HG02763 (cell line): Measurements from ENCODE around the gene MAD1L1.

Source experiments
- ATAC-seq: cut with Tn5 transposase; IDR thresholded peaks from one replicate; pipeline ENCODE4 v1.9.1; 2021; ENCODE audit warnings: mild to moderate bottlenecking, moderate library complexity; ENCODE audit not compliant: unreplicated experiment

Gene MAD1L1

DNA sequence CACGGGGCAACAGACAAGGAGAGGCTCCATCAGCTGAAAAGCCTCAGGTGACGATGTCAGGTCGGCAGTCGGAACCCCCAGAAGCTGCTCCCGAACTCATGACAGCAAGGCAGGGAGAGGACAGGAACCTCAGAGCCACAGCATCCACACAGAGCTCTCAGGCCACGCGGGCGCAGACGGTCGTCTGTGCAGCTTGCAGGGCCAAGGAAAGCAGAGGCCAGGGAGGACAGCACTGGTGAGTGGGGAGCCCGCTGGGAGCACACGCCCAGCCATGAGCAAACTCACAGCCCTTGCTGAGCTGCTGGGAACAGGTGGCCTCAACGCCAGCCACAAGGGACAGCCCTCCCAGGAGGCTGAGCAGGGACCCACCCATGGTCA lies 138.9 kb downstream of the MAD1L1 start:
- no peak for ATAC-seq

- ATAC-seq, result no peak
Measured at GRCh38 chr7:2093215-2093842, 139.4 kb downstream of the MAD1L1 start.

- no peak for ATAC-seq
Measured at GRCh38 chr7:2092279-2092678, 140.5 kb downstream of the MAD1L1 start.

GRCh38 chr7:2090526-2091520 lies 141.9 kb downstream of the MAD1L1 start:
- no peak for ATAC-seq

DNA sequence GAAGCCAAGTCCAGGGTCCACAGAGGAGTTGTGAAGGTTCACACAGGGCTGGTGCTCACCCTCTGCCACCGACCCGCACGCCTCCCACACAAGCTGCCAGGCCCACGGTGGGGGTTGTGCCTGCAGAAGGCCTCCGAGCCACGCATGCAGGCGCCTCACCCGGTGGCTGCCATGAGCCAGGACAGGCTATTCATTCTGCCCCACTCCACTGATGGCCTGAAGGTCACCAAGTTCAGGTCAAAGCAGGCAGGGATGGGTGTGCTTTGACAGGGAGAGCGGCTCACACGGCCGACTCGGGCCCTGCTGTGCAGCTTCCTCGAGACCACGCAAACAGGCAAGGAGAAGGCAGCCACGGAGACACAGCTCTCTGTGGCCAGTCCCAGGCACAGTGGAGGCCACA lies 143.9 kb downstream of the MAD1L1 start:
- no peak for ATAC-seq

GRCh38 chr7:2087744-2088143 lies 145.0 kb downstream of the MAD1L1 start:
- ATAC-seq, result no peak

DNA sequence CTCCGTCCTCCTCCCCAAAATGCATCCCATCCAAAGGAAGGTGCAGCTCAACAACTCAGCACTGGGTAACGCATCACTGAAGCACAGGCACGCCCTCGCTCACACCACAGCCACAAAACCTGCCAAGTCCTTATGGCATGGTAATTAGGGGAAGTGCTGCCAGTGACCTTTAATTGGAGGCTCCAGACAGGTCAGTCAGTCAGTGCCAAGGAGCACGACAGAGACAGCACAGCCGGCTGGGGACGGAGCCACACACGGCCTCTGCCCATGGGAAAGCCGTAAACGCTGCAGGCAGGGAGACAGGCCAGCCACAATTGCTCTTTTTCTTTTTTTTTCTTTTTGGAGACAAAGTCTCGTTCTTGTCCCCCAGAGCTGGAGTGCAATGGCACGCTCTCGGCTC lies 146.5 kb downstream of the MAD1L1 start:
- ATAC-seq, result no peak

GRCh38 chr7:2085804-2086203 lies 146.9 kb downstream of the MAD1L1 start:
- no peak for ATAC-seq

- ATAC-seq, result no peak
Measured at GRCh38 chr7:2084781-2085505, 147.8 kb downstream of the MAD1L1 start.

DNA sequence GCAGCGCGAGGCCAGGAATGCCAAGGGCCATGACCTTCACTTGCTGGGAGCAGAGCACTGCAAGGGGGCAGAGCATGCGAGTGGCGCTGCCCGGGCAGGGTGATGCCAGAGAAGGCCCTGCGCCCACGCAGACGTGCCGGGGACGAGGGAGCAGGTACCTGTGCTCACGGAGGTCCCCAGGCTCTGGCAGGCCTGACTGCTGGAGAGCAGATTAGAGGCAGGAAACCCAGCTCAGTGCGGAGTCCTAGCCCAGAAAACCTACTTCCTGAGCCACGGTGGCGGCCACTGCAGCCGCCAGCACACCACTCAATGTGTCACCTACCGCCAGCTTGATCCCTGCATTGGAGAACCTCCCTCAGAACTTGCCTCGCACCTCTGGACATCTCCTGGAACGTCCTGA lies 148.4 kb downstream of the MAD1L1 start:
- ATAC-seq, result no peak

DNA sequence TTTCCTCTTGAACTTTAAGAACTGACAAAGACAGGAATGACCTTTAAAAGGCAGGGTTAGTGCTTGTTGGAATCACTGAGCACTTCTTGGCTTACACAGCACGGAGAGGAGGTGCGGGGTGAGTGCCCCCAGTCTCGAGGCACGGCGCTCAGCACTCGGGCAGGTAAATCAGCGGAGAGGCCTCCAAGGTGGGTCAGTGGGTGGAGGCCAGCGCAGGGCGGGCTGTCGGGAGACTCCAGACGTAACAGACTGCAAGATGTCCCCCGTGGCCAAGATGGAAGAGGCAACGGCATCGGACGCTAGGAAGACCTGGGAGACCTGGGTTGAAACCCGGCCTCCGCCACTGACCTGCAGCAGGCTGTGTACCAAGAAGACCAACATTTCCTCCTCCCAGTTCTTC lies 149.4 kb downstream of the MAD1L1 start:
- ATAC-seq, result no peak

DNA sequence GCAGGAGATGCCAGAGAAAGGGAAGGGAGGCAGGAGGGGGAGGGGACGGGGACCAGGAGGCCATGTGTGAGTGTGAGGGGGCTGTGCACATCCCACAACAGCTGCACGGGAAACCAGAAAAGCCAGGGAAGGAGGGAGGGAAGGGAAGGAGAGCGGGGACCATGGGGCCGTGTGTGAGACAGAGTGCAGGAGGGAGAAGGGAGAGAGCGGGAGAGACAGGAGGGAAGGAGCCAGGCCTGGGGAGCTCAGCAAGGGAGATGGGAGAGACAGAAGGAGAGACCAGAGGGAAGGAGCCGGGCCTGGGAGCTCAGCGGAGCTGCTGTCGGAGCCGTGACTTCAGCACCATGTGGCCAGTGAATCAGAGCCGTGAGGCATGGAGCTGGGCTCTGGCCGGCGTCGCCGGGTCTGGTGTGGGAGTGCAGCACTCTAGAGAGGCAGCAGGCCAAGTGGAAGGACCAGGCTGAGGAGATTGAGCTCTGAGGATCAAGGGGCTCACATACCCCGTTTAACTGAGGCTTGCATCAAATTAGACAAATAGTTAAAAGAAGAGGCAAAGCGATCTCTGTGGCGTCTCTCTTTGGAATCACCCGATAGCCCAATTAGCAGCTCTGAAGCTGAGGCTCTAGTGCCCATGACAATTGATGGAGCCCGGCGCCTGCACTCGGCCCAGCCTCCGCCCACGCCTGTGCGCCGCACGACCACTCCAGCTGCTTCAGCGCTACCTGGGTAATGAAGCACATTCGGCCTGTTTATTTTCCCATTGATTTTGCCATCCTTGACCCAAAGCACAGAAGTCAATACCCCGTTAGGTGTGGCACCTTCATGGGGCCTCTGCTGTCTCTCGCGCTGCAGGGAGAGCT lies 150.4 kb downstream of the MAD1L1 start:
- ATAC-seq, result no peak

GRCh38 chr7:2081526-2082135 lies 151.1 kb downstream of the MAD1L1 start:
- no peak for ATAC-seq

GRCh38 chr7:2080477-2080876 lies 152.3 kb downstream of the MAD1L1 start:
- no peak for ATAC-seq

DNA sequence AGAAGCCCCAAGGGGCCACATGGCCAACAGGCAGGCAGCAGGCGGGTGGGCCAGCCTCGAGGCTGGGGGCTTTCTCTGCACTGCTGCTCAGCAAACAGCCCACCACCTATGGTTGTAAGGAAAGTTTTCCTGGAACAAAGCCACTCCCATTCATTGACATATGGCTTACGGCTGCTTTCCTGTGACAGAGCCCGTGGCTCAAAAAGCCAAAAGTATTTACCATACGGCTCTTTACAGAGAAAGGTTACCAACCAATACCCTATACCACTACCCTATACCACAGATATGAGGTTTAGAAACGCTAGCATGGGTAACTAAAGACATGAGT lies 152.7 kb downstream of the MAD1L1 start:
- no peak for ATAC-seq

GRCh38 chr7:2079332-2080059 lies 153.2 kb downstream of the MAD1L1 start:
- ATAC-seq, result no peak

GRCh38 chr7:2078899-2079298 lies 153.8 kb downstream of the MAD1L1 start:
- ATAC-seq, result no peak

DNA sequence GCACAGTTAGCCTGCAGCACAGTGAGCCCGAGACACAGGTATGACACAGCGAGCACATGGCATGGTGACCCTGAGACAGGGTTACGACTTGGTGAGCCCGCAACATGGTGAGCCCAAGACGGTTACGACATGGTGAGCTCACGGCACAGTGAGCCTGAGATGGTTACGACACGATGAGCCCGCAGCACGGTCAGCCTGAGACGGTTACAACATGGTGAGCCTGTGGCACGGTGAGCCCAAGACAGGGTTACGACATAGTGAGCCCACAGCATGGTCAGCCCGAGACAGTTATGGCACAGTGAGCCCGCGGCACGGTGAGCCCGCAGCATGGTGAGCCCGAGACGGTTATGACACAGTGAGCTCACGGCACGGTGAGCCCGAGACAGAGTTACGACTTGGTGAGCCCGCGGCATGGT lies 156.1 kb downstream of the MAD1L1 start:
- ATAC-seq, result no peak

DNA sequence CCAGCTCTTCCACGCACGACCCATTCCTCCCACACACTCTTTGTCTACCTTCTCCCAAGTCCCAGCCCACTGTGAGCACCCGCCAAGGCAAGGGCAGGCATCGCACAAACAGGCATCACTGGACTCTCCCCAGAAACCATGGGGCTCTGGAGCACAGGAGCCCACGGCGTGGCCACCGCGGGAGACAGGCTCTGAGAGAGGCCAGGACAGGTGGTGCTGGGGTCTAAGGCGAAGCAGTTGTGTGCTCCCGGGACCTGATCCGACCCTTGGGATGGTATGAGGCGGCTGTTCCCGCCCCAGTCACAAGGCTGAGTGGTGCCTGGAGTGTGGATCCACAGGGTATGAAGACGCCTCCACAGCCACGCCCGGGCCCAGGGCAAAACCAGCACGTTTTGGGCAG lies 156.9 kb downstream of the MAD1L1 start:
- ATAC-seq, result no peak

DNA sequence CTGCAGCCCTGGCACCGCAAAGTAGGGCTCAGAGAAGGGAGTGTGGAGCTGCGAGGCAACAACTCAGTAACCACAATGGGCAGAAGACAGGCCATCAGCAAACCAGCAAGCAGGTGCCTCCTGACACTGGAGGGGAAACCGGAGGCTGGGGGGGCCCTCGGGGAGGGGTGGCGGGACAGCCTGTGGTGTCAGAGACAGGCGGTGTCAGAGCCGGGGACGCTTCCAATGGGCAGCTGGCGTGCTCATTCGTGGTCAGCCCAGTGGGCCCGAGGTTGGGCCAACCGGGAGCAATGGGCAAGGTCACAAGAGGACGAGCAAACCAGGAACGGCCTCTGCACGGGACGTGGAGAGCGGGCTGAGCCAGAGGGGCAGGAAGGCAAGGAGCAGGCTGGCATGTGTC lies 158.1 kb downstream of the MAD1L1 start:
- ATAC-seq, result no peak
